GM18907 (cell line): Measurements from ENCODE around the gene SH3RF2.
A peak's percentile ranks its signal among the peaks of the same experiment; 100 is the strongest.
"Not testable (repeated sequence)": the region's sequence is repeated elsewhere in the genome, so short reads cannot be mapped to it uniquely, and the experiment has no call there.

Experiments used
- ATAC-seq: cut with Tn5 transposase; IDR thresholded peaks from one replicate; pipeline ENCODE4 v1.9.1; 2021; ENCODE audit warnings: mild to moderate bottlenecking, moderate library complexity; ENCODE audit not compliant: unreplicated experiment

SH3RF2 gene

DNA sequence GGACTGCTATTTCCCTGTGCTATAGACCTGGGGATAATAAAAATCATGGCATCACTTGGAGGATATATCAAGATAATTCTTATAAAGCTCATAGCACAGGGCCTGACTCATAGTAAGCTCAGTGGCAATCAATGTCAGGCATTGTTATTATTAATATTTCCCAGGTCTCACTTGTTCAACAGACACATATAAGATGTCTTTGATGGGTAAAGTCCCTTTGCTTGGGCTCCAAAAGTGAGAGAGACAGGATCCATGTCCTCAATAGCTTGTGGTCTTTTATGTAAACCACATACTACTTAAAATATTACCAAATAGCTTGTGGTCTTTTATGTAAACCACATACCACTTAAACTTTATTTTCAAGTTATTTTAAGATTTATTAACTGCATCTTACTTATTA is 11.2 kb downstream of the SH3RF2 start:
- no peak for ATAC-seq

DNA sequence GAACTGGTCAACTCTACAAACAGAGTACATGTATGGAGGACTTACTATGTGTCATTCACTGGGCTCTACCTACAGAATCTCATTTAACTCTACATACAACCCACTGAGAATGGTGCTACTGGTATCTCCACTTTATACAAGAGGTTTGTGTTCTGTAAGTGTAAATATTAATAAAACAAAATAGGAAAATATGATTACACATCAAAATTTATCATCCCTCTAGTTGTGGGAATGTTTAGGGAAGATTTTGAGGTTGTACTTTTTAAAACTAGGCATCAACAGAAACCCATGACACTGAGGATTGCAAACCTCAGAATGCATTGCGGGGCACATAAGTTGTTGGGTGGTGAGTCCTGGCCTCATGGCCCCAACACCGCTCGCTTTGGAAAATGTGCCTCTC is 11.7 kb downstream of the SH3RF2 start:
- no peak for ATAC-seq

DNA sequence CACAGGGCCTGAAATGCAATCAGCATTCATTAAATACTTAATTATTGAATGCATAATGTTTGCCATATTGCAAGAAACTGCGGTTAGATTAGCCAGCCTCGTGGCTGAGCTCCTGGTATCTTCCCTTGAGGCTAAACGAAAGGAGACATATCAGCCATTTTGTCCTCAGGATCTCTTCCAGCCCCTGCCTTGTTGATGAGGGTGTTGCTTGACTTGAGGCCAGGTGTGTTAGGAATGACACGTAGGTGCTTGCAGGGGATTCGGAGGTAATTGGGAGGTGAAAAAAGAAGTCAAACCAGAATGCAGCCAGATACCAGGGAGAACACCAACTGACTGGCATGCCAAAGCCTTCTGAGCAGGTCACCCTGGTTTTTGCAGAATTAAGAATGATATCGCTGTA is 12.5 kb downstream of the SH3RF2 start:
- no peak for ATAC-seq

DNA sequence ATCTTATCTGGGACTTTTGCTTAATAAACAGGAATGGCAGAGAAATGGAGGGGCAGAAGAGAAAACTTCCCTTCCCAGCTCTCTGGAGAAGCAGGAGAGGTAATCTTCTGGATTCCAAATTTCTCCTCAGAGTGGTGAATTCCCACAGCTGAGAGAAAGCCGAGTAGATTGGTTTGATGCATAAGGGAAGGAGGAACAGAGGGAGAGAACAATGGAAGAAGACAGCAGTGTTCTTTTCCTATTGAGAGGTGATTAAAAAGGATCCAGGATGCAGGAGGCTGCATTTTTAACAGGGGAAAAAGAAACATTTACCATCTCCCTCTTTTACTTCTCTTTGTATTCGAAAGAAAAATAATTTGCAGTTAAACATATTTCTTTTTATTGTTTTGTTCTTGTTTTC is 13.1 kb downstream of the SH3RF2 start:
- no peak for ATAC-seq

DNA sequence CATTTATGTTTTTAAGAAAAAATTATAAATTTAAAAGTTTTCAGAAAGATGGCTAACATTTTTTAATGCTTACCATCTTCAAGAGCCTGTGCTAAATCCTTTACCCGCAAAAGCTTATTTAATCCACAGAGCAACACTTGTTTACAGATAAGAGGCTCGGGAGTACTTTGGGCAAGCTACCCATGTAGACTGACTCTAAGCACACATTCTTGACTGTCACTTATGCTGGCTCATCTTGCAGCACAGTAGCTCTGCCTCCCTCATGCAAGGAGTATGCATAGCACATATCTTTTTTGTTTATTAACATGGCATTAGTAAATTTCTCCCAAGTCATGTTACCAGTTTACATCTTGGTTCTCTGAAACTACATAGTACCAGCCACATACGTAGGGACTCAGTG is 14.7 kb downstream of the SH3RF2 start:
- no peak for ATAC-seq

DNA sequence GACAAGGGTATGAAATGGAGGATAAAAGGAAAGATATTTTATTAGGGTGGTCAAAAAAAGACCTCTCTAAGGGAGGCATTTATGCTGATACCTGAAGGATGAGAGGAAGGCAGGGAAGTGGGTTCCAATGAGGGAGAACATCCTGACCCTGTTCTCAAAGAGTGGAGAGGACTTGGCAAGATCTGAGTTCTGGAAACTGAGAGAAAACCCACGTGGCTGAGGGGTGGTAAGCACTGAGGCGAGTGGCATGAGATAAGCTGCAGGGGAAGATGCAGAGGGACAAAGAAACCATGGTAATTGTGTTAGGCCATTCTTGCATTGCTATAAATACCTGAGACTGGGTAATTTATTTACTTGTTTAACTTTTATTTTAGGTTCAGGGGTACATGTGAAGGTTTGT is 16.8 kb downstream of the SH3RF2 start:
- ATAC-seq, result no peak

DNA sequence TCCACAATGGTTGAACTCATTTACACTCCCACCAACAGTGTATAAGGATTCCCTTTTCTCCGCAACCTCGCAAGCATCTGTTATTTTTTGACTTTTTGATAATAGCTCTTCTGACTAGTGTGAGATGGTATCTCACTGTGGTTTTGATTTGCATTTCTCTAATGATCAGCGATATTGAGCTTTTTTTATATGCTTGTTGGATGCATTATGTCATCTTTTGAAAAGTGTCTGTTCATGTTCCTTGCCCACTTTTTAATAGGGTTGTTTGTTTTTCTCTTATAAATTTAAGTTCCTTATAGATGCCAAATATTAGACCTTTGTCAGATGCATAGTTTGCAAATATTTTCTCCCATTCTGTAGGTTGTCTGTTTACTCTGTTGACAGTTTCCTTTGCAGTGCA is 17.8 kb downstream of the SH3RF2 start:
- not testable (repeated sequence) for ATAC-seq

DNA sequence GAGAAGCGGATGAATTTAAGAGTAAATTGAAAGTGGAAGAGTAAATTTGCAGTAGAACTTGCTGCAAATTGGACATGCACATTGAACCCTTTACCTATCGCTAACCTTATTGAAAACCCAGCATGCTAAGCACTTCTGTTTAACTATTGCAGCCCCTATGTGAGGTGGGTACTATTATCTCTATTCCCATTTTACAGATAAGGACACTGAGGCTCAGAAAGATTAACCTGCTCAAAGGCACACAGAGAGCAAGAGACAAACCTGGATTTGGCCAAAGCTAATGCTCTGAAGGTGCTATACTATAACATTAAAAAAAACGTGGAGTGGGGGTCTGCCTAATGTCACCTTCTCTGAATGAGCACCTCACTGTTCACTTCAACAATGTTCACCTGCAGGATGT is 21.0 kb downstream of the SH3RF2 start:
- ATAC-seq, result no peak

DNA sequence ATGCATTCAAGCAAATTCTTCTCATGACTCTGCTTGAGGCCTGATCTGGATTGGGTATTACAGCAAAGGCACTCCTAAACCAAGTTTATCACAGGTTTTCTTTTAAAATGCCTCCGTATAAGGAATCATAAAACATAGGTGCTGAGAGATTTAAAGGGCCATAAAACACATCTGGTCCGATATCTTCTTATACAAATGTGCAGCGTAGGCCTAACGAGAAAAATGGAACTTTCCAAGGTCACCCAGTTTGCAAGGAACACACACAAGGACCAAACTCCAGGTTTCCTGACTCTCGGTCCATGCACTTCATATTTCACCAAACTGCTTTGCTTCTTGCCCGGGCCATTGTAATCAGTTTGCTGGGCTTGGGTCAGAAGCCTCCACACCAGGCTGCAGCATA is 22.1 kb downstream of the SH3RF2 start:
- ATAC-seq, result no peak

DNA sequence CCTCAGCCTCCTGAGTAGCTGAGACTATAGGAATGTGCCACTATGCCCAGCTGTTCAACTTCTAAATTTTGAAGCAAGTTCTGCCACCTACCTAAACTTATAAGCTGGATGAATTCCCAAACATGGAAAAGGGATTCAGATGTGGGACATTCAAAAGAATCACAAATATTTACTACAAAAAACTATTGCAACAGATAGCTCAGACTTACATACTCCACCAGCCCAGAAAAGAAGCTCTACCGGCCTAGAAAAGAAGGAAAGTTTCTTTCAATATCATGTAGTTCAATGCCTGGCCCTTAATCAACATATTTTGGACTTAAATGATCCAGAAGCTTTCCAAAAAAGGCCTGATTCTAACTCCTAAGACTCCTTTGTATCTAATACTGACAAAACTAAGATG is 23.8 kb downstream of the SH3RF2 start:
- ATAC-seq, result no peak

DNA sequence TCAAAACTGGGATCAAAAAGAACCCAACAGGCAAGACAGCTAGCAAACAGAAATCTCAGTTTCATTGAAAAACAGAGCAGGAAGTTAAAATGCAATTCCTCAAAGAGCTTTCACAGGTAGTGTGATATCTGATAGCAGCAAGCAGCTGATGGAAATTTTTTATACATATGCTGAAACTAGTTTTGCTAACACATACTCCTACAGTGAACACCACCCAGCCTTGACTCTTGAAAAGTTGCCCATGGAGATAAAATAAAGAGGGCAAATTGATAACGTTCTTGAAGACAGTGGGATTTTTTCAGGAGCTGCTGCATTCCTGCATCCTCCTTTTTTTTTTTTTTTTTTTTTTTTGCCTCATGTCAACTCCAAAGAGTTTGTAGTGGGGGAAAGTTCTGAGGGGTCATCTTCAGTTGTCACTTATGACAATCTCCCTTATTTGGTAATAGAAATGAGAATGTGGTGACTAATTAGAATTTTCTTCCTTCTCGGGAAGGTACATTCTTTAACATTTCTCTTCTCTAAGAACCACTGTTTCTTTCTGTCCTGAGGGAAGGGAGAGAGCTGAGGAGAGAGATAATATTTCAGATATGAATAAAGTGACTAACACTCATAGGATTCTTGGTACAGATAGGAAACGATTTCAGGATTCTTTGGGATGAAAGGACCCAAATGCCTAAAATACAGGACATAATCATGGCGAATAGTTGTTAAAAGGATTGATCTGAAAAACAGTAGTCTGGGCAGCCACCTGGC is 24.6 kb downstream of the SH3RF2 start:
- ATAC-seq, result no peak

DNA sequence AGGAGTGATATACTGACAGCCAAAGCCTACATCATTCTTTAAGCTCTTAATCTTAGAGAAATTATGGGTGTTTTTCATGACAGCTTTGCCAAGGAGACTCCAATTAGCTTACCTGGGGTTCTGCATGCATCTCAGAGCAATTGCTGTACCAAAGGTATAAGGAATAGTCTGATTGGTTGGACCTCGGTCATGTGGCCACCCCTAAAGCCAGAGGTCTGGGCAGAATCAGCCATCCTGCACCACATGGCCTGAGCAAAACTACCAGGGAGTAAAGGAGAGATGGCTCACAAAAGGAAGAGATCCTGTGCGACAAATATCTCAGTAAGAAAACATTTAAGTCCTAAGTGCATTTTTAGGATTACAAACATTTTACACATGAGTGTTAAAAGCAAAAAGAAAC is 25.6 kb downstream of the SH3RF2 start:
- ATAC-seq, result no peak

DNA sequence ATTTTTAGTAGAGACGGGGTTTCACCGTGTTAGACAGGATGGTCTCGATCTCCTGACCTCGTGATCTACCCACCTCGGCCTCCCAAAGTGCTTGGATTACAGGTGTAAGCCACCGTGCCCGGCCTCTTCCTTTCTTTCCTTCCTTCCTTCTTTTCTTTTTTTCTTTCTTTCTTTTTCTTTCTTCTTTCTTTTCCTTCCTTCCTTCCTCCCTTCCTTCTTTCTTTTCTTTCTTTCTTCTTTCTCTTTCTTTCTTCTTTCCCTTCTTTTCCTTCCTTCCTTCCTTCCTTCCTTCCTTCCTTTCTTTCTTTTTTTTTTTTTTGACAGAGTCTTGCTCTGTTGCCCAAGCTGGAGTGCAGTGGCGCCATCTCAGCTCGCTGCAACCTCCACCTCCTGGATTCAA is 27.6 kb downstream of the SH3RF2 start:
- not testable (repeated sequence) for ATAC-seq

DNA sequence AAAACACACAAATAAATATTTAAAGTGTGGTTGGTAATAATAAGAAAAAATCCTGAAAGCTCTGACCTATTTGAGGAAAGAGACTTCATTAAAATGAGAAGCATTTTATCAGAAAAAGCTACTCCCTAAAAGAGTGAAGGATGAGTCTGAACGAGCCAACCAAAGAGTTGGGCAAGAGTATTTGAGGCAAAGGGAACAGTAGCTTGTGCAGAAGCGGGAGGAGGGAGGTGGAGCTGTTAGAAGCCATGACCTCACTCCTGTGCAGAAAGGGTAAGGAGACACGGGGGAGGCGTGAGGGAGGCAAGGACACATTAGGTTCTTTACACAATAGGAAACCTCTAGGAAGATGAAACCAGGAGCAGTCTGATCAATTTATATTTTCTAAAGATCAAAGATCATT is 29.4 kb downstream of the SH3RF2 start:
- ATAC-seq, result no peak

DNA sequence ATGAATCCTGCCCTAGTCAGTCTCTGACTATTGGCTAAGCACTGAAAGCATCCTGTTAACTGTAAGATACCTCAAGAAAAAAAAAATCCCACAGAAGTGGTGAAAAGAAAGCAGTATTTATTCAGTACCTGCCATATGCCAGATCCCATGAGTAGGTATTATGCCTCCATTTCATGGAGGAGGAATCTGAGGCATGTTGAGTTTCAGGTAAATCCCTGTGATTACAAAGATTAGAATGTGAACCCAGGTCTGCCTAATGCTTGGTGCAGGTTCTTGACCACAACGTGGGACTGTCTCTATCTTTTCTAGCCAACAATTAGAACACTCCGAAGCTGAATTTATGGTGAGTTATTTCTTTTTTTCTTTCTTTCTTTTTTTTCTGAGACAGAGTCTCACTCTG is 30.9 kb downstream of the SH3RF2 start:
- no peak for ATAC-seq

DNA sequence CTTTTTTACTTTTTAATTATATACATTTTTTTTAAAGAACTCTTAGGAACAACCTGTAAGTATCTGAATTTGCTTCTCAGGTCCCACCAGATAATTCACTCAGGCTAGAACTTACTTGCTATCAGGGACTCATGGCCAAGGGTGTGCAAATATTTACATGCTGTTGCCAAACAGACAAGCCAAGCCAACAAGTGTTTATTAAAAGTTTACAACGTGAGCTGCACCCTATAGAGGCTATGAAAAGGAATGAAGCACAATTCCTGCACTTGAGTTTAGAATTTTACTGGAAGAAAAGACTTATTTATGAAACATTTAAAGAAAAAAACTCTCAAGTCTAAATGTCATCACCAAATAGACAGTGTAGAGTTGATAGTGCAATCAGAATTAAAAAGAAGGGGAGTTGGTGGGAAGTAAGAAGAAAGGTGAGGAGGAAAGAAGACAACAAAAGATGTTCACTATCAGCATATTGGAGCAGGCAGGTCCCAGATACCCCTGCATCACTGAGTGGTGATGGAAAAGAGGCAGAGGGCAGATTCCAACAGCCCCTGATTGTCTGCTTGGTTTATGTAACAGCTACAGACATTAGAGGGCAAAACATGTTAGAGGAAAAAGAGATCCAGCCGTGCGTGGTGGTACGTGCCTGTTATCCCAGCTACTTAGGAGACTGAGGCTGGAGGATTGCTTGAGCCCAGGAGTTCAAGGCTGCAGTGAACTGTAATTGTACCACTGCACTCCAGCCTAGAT is 32.8 kb downstream of the SH3RF2 start:
- no peak for ATAC-seq

DNA sequence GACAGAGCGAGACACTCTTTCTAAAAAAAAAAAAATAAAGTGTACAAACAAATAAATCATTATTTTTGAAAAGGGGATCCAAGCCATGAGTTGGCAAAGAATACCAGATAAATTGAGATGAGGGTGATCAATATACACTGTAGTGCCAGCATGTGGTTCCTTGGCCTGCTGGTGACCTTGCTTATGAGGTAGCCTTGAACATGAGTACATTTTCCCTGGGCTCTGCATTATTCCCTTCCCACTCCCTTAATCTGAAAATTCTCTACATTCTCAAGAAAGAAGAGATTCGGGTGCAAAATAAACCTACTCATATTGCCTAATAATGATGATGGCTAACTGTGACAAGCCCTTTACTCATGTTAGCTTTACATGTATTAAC is 33.3 kb downstream of the SH3RF2 start:
- ATAC-seq, result no peak

DNA sequence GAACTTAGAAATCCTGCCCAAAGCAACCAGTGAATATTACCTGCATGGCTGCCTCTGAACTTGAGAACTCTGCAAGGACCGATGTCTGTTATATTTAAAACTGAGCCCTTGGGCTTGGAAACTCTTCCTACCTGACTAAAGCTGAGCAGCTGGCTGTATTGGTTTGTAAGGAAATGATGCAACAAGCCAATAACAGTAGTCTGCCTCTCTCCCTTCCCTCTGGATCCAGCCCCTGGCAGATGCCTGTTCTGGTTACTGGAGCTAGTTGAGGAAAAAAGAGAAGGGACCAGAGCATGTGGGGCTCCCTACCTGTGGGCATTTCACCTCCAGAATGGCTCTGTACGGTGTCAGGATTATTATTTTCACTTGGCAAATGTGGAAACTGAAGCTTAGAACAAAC is 34.7 kb downstream of the SH3RF2 start:
- ATAC-seq, result no peak

DNA sequence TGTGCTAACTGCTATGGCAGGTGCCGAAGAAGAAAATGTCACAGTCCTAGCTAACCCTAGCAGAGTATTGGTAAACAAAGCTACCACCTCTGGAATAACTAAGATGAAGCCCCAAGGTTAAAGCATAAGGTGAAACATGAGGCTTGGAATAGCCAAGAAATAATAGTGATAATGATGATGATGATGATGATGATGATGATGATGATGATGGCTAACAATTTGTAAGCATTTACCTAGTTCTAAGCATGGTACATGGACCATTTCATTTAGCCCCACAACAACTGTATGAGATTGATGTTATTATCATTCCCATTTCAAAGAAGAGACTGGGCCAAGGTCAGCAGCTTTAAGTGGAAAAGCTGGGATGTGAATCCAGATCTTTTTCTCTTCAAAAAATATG is 35.3 kb downstream of the SH3RF2 start:
- no peak for ATAC-seq

DNA sequence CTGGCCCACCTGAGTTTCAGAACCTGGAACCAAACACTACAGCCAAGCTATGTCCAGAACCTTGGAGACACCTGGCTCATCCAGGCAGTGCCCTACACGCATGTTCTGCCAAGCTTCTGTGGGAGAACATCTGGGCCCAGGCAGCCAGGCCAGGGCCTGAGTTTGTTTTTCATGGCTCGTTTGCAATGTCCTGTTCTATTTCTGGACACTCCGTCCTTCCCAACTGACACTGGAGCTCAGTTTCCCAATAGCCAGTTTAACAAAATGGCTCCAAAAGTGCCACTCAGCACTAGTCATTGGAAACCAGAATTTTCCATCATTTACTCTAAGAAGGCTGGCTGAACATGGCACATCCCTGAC is 38.6 kb downstream of the SH3RF2 start:
- no peak for ATAC-seq

DNA sequence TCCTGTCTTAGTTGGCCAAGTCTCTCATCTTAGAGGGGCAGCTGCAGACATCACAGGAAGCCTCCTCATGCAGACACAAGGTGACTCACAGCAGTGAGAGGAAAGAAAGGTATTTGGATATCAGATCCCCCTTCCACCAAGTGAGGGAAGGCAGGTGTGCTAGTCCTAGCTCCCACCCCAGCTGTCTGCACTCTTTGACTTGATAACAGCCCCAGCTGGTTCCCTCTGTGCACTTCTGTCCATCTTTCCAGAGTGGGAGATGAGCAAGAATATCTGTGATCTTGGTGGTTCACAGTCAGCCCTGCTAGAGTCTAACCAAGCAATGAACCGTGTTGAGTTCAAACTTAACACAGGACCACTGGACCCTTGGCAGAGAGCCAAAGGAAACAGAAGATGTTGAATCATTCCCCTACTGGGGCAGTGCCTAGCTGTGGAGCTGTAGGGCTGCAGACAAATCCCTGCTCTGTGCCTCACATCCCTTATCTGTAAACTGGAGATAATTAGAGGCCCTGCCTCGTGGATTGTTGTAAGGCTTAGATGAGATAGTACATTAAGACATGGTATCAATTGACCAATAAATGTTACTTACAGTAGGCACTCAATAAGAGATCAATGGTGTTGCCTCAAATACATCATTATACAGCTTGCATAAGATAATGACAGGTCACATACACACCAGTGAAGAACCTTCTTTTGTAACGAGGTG is 39.1 kb downstream of the SH3RF2 start:
- peak; percentile 62 for ATAC-seq
